Stimulated activated CD8-positive, alpha-beta memory T cell treated with anti-CD3 and anti-CD28 coated beads, Interleukin-2, amount 100 ng/mL, for 1 hour (primary cell): ENCODE data around the gene GP9.

Experiments
- DNase-seq, 2 donors: peaks; one replicate each; pipeline ENCODE4 v3.0.0-alpha.2; 2020; ENCODE audit warnings: low read depth in 2 of 2

The GP9 gene

DNA sequence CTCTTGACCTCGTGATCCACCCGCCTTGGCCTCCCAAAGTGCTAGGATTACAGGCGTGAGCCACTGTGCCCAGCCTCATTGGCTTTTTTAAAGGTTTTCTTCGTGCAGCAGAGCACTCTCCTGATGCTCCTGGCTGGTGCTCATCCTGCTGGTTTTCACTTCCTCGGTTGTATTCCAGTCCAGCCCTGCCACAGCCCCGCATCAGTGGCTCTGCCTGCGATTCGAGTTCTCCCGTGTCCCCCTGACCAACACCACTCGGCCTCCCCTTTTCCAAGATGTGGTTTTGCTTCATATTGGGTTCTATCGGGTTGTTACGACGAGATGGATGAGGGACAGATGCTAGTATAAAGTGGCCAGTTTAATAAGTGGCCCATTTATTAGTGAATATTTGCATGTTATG lies 31.7 kb upstream of the GP9 start:
- DNase-seq: no peak

DNA sequence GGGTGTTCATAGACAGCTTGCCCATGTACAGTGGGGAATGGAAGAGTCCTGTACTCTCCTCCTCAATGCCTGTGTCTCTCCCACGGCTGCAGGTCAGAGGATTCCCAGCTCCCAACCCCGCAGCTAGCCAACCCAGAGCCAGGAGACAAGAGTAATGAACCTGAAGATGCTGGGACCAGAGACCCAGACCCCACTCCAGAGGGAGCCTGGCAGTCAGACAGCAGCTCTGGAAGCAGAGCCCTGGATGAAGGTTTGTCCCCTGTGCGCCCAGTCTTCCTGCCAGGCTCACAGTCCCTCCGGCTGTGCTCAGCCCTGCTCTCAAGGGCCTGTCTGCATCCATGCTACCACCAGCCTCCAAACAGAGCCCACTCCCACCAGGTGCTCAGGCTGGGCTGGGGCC lies 30.0 kb upstream of the GP9 start:
- DNase-seq: no peak

- no peak for DNase-seq
Observed at GRCh38 chr3:129031476-129032215, 28.9 kb upstream of the GP9 start.

- DNase-seq: no peak
Observed at GRCh38 chr3:129032716-129033115, 27.9 kb upstream of the GP9 start.

GRCh38 chr3:129033151-129033550 lies 27.4 kb upstream of the GP9 start:
- DNase-seq: no peak

GRCh38 chr3:129033633-129034321 lies 26.8 kb upstream of the GP9 start:
- no peak for DNase-seq

DNA sequence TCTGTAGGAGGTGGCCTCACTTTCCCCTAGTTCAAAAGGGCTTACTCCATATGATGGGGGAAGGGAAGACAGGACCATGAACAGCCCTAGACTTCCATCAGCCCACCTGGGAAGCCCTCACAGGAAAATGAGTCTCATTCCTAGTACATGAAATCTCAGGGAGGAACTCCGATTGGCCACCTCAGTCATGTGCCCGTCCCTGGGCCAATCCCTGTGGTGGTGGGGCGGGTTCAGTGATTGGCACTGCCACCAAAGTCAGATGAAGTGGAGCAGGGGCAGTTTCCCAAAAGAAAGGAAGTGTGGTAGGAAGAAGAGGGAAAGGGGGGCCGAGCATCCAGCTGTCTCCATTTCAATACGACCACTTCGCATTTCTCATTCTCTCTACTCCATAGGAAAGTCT lies 25.9 kb upstream of the GP9 start:
- DNase-seq: no peak

DNA sequence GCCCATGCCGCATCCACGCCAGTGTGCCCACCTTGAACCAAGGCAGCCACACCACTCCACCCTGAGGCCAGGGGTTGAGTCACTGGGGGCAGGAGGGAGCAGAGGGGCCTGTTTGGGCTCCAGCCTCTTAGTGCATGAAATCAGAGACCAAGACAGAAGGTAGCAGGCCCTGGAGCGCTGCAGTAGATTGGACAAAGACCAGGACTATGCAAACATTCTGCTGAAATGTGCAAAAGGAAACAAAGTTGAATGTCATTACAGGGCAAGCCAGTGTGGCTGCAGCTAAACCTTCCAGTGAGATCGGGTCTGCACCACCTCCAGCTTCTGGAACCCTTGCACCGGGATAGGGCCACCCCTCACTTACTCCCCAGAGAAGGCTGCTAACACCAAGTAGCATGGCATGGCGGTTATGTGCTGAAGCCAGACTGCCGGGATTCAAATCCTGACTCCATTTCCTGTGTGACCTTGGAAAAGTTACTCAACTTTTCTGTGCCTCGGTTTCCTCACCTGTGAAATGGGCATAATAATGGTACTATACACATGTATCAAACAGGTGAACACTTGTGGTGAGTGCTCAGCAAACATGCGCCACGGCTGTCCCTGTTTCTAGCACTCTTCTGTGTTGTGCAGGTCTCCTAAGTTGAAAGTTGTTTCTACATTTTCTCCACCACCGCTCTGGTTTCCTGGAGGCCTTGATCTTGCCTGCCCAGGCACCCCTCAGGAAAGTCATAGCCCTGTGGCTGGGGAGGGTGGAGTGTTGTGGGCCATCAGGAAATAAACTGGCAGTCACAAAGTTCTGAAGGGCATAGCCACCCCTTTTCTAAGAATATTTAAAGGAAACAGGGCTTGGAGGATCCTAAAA lies 25.0 kb upstream of the GP9 start:
- DNase-seq: no peak

DNA sequence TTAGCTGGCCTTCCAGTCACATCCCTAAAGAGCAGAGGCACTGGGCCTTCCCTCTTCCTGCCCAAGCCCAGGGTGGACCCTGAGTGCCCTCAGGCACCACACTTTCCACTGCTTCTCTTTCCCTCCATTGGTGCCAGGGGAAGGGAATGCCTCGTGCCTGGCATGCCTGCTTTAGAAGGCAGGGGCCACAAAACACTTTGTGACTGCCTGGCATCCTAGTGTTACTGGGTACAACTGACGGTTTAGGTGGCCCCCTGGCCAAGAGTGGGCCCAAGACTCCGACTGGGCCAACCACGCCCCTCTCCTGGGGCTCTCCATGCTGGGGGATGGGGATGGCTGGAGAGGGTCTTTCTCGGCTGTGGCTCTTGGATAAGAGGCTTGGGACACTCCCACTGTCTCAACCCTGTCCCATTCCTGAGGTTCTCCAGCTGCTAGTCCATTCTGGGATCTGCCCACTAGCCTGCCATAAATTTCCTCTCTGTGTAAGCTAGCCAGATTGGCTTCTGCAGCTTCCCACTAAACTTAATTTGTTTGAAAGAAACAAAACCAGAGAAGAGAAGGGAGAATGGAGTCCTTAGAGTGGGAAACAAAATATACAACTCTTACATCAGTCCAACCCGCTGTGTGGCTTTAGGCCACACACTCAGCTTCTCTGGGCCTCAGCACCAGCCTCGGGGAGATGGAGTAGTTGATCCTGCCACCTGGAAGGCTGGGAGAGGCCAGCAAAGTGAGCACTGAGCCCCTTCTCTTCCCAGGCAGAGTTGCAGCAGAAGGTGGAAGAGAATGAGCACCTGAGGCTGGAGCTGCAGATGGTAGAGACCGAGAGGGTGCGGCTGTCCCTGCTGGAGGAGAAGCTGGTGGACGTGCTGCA lies 24.1 kb upstream of the GP9 start:
- DNase-seq: no peak

DNA sequence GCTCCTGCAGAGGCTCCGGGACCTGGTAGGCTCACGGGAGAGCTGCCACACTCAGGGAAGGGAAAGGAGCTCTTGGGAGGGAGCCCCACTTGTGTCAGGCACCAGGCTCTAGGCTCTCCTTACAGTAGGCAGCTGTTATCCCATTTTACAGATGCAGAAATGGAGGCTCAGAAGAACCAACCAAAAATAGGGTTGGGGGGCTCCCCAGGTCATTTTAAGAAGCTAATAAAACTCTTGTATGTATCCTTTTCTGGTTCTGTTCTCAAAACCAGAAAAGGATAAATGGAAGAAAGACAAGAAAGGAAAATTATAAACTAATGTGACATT lies 23.5 kb upstream of the GP9 start:
- DNase-seq: no peak

DNA sequence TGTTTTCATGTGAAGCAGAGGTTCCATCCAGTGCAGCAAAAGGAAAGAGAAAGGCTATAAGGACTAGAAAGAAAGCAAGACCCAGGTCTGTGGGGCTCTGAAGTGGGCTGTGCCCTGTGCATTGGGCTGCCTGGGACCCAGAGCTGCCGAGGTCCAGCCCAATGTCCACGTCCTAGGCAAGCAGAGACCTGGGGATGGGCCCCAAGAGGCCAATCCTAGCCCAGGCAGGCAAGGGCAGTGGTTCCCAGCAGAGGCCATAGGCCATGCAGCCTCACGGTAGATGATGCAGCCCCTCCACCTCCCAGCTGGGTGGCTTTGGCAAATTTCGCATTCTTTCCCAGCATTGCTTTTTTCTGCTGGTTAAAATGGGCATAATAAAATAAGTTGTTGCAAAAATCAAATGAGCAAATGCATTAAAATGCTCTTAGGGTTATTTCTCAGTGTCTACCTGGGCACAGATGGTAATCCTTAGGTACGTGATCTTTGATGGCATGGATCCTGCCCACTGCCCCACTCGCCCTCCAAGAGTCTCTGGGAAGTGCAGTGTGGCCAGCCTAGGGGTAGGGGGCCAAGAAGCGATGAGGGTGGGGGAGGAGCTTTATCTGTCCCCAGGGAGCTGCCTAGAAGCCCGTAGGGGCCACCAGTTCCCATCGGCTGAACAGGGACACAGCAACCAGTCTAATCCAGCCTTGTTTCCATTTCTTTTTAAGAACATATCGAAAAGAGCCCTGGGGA lies 22.3 kb upstream of the GP9 start:
- DNase-seq: no peak

DNA sequence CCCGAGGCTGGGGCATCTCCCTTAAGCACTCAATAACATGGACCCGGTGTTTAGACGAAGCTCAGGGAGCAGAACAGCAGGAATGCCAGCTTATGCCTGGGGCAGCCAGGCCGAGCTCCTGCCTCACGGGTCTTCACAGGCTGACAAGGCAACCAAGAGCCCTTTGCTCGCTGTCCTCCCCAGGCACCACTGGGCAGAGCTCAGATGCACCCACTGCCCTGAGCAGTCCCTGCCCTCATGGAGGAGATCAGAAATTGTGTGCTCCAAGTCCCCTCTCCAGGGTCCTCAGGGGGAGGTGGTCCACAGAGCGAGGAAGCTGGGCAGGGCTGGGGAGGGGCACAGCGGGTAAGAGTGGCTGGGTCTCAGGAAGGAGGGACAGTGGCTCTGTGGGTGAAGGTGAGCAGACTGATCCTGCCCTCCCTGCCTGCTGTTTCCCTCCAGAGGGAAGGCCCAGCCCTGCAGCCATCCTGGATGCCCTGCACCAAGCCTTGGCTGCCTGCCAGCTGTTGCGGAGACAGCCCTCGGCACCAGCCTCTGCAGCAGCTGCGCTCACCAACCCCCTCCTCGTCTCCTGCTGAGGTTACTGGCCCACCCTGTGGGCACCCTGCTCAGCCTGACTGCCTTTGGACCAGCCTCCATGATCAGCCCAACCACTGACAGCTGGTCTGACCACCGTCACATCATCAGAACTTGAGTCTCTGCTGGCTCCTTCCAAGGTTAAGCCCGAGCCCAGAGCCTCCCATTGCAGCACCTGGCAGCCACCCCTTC lies 21.1 kb upstream of the GP9 start:
- no peak for DNase-seq

- DNase-seq: no peak
Observed at GRCh38 chr3:129040039-129040336, 20.6 kb upstream of the GP9 start.

DNA sequence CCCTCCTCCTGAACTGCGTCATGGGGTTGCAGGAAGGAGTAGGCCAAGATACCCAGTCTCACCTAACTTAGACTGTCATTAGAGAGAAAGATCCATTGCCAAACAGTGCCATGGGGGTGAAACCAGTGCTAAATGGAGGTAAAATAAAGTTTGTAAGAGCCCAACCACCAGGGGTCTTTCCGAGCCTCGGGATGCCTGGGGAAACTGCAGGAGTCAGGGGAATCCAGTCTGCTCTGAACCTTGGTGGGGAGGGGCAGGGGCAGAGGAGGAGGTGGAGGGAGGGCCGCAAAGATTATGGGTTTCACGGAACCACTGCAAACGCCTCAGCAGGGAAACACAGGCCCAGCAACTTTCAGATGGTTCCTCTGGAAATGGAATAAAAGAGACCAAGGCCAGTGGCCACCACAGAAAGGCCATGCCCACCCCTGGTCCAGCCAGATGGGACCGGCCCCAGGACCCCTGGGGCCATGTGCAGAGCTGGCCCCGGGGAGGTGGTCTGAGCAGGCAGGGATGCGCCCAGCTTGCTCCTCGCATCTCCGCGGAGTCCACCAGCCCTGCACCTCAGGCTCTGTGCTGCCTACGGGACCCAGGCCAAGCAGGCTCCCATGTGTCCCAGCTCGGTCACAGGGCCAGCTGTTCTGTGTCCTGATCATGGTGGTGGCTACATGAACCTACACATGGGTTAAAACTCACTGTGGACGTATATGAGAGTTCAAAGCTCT lies 19.8 kb upstream of the GP9 start:
- no peak for DNase-seq

- DNase-seq: no peak
Observed at GRCh38 chr3:129045675-129046036, 14.9 kb upstream of the GP9 start.

GRCh38 chr3:129046037-129046731 lies 14.4 kb upstream of the GP9 start:
- DNase-seq: no peak

DNA sequence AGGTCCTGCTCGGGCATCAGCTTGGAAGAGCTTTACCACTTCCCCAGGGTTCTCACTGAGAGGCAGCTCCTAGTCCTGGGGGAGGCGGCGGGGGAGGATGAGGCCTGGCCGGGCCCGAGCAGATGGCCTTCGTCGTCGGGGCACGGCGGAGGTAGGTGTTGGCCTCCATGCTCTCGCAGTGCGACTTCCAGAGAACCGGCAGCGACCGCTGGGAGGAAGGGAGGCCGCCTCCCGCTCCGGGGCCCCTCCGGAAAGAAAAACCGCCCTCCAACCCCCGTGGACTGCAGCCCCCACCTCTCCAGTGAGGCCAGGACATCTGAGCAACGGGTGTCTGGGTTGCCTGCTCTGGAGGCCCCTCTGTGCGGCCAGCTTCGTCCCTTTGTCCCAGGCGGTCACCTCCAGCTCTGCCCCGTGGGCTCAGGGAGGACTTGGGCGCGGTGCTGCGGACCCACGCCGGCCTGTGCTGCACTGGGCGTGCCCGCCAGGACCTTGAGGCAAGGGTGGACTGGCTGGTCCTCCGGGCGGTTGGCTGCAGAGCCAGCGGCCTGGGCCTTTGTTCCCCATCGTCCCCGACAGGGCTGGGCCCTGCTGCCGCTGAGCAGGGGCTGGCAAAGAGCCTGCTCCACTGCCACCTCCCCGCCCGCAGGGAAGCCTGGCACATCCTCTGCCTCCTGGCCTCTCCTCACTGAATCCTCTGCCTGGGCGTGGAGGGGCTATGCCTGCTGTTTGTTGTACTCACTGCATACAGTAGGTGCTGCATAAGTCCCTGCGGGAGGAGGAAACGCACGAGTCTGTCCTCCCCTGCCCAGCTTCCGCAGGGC lies 13.6 kb upstream of the GP9 start:
- DNase-seq: no peak

DNA sequence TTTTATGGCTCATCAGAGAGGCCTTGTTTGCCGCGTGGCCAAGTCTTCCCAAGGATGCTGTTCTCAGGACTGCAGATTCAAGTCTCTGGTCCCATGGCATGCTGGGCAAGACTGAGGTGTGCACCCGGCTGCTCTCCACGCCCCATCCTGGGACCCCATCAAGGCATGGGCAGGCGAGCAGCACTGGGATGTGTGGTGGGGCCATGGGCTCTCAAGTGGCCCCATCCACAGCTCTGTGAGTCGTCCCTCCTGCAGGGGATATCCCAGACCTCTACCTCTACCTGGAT lies 13.1 kb upstream of the GP9 start:
- no peak for DNase-seq
